ENCODE data around the gene AKT3. TPM values are rescaled to one million over a fixed set of nuclear protein-coding genes. Genes with fewer than 3 reads are reported as not detected.

AKT3 gene
- polyA plus RNA-seq, 2 of the 4 experiments (the other 2 are of a cell fraction): 18.4 to 43.5 TPM

- Histone ChIP-seq H3K4me1 (0 out of 3 replicates have a peak, but pooled peaks cover 6% of the 10 kb centered on the region), H3K9me3 (no peaks in the 10 kb centered on the region), H3K4me2 (no peak overlapping the region), H3K4me3 (no peak overlapping the region), H3K27ac (no peak overlapping the region)
- ChIA-PET CTCF (no interaction called here), POLR2A (no interaction called here)
- 88% methylated on average over 2 of the region's 2 CpGs for WGBS (ENCODE audit: missing lambda C conversion rate)
- TF ChIP-seq POLR2AphosphoS2 (conservative IDR thresholded peaks at IDR 0.05; ENCODE audit: low read length): no peak
- no peak for TF ChIP-seq MAX (IDR thresholded peaks at IDR 0.05)
- TF ChIP-seq TFCP2L1 (CRISPR knock-in tag; IDR thresholded peaks at IDR 0.05): no peak
- no peak for TF ChIP-seq NPAS2 (CRISPR knock-in tag; IDR thresholded peaks at IDR 0.05; ENCODE audit: borderline replicate concordance)
- no peak for TF ChIP-seq FOSB (CRISPR knock-in tag; IDR thresholded peaks at IDR 0.05)
- no peak for TF ChIP-seq ZFP36 (IDR thresholded peaks at IDR 0.05; ENCODE audit: borderline replicate concordance, partially characterized antibody)
- no peak for TF ChIP-seq RNF2 (IDR thresholded peaks at IDR 0.05; ENCODE audit: borderline replicate concordance, low read depth)
- TF ChIP-seq BHLHE40 (IDR thresholded peaks at IDR 0.05; ENCODE audit: low read depth, low read length): no peak
- TF ChIP-seq PHF8 (IDR thresholded peaks at IDR 0.05; ENCODE audit: borderline replicate concordance, low read depth): no peak
- TF ChIP-seq HES2 (IDR thresholded peaks at IDR 0.05): no peak
- no peak for TF ChIP-seq REST (IDR thresholded peaks at IDR 0.05)
- no peak for TF ChIP-seq KDM5A (IDR thresholded peaks at IDR 0.05)
- no peak for TF ChIP-seq NFE2L2 (conservative IDR thresholded peaks at IDR 0.05; ENCODE audit: low read length)
- TF ChIP-seq CBX8 (IDR thresholded peaks at IDR 0.05): no peak
- TF ChIP-seq CHD4 (IDR thresholded peaks at IDR 0.05; ENCODE audit: borderline replicate concordance): no peak
- TF ChIP-seq SREBF2 (IDR thresholded peaks at IDR 0.05): no peak
- no peak for TF ChIP-seq USF2 (IDR thresholded peaks at IDR 0.05)
- no peak for DNase-seq (ENCODE audit: low read depth in 1 of 2, low spot score in 1 of 2)
- ATAC-seq: no peak
- FAIRE-seq: no peak
Observed at GRCh38 chr1:243646841-243647240, 203.2 kb downstream of the AKT3 start.

GRCh38 chr1:243645281-243645680, 204.8 kb downstream of the AKT3 start:
- Histone ChIP-seq H3K27ac (no peak overlapping the region), H3K4me1 (0 out of 3 replicates have a peak, but pooled peaks cover 6% of the 10 kb centered on the region), H3K9me3 (no peaks in the 10 kb centered on the region), H3K4me3 (no peak overlapping the region), H3K4me2 (no peak overlapping the region)
- FAIRE-seq (no peak), ATAC-seq (no peak), DNase-seq (ENCODE audit: low read depth in 1 of 2, low spot score in 1 of 2) (no peak)
- ChIA-PET POLR2A (no interaction called here), CTCF (interaction anchor here (1.6 kb wide), 1 partner anchor 8 kb away, joined by 4 read pairs; no protein-coding TSS in a partner anchor)
- WGBS (ENCODE audit: missing lambda C conversion rate): 95% methylated on average over 6 of the region's 6 CpGs
- TF ChIP-seq HOXB5 (CRISPR knock-in tag; IDR thresholded peaks at IDR 0.05) (no peak), HOXA7 (CRISPR knock-in tag; IDR thresholded peaks at IDR 0.05) (no peak), BHLHE40 (IDR thresholded peaks at IDR 0.05; ENCODE audit: low read depth, low read length) (no peak), TFCP2L1 (CRISPR knock-in tag; IDR thresholded peaks at IDR 0.05) (no peak), USF2 (IDR thresholded peaks at IDR 0.05) (no peak), ELK1 (IDR thresholded peaks at IDR 0.05; ENCODE audit: low read depth, low read length) (no peak), MAX (IDR thresholded peaks at IDR 0.05) (no peak), RARB (CRISPR knock-in tag; IDR thresholded peaks at IDR 0.05) (no peak), CEBPB (IDR thresholded peaks at IDR 0.05) (no peak), PHF8 (IDR thresholded peaks at IDR 0.05; ENCODE audit: borderline replicate concordance, low read depth) (no peak), TP53 (CRISPR knock-in tag; IDR thresholded peaks at IDR 0.05) (no peak), RNF2 (IDR thresholded peaks at IDR 0.05; ENCODE audit: borderline replicate concordance, low read depth) (no peak), KDM5A (IDR thresholded peaks at IDR 0.05) (no peak)

All from A549 (cell line).